PC-9 (cell line): Measurements from ENCODE around the gene DDRGK1.

Experiments
- CTCF ChIP-seq: fragments of 200-600 bp; sonication (generic); conservative IDR thresholded peaks from 2 replicates; pipeline ENCODE4 v1.6.1; 2017; ENCODE audit warnings: mixed run types, antibody characterized with exemption, mild to moderate bottlenecking, moderate library complexity
- EZH2 ChIP-seq: fragments of 200-600 bp; sonication (generic); IDR thresholded peaks from 2 replicates; pipeline ENCODE4 v1.8.0; 2017; ENCODE audit warnings: antibody characterized with exemption, low read depth

GRCh38 chr20:3229798-3230197, 25.3 kb upstream of the DDRGK1 start:
- TF ChIP-seq EZH2 (no peak), CTCF (no peak)
